Stimulated activated CD4-positive, alpha-beta T cell treated with anti-CD3 and anti-CD28 coated beads, Interleukin-1b, Interleukin-23, amount 100 ng/mL, for 1 hour (primary cell): ENCODE measurements around the gene NEB.

ENCODE experiments used
- DNase-seq, 2 donors: peaks; one replicate each; pipeline ENCODE4 v3.0.0-alpha.2; 2020; ENCODE audit warnings: low read depth in 2 of 2

NEB gene

DNA sequence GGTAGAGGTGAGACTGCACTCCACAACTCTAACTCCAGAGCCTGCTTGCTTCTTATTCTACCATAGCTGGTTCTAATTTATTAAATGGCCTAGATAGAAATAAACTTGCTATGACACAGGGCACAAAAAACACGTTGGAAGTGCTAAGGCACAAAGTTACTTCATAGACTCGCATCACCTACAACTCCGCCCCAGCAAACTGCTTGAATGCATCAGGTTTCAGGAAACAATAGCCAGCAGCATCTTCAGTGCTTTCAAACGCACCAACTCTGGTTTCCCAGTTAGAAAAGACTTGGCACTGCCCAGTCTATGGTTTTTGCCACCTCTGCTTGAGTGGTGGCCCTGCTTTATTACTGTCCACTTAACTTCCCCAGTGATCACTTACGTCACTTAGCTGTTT, 182.0 kb downstream of the NEB start:
- no peak for DNase-seq

DNA sequence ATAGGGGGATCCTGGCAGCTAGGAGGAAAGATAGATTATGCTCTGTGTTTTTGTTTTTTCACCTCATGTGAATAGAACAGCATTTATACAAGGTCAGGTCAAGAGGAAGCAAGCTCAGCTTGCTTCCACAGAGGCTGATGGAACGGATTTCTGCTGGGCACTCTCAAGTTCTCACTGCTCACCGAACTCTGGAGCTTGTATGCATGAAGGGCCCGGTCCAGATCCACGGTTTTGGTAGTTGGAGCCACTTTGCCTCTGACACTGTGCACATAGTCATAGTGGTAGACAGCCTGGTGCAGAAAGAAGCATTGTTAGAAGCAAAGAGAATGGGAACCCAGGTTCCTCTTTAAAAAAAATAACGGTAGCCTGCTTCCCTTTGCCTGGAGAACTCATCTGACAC, 182.7 kb downstream of the NEB start:
- no peak for DNase-seq

DNA sequence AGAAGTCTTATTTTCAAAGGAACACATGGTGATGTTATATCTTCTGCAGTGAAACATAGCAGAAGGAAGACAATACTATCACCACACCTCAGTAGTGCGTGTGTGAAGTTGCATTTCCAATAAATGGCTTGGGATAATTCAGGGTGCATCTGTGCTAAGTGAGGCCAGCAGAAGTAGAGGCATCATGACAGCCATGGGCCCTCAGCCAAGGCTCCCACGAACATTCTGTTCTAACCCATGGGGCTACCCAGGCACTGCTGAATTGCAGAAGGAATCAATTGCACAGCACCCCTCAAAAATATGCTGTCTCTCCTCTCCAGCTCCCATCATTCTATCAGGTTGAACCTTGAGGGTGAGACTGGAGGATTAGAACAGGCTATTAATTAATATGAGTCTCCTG, 185.1 kb downstream of the NEB start:
- DNase-seq = no peak

DNA sequence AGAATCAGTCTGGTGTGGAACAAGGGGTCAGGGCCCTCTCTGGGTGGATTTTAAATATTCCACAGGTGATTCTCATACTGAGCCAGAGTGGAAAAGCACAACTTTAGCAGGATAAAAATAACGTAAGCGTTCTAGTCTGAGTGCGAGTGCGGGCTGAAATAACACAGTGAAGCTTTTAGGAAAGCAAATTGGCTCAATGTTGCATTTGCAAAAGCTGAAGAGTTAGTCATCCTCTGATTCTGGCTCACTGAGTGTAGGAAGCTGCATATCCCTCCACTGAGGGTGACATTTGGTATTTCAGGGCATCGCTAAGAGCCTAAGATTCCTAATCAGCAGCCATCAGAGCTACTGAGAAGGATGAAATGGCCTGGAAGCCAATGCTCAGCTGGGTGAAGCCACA, 189.8 kb downstream of the NEB start:
- no peak for DNase-seq

DNA sequence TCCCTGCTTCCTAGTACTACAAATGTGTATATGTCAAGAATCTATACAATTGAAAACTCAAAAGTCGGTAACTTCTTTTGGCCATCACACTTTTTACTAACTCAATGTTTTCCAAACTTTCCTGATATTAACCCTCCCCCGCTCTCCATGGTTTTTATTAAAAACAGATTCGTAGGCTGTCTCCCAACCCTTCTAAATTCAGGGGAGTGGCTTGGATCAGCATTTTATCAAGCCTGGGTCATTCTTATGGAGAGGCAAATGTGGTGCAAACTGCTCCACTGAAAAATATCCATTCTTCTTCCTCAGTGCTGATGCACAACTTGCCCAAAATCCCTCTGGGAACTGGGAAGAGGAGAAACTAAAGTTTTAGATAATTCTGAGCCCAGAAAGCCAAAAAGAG, 190.4 kb downstream of the NEB start:
- DNase-seq = no peak

DNA sequence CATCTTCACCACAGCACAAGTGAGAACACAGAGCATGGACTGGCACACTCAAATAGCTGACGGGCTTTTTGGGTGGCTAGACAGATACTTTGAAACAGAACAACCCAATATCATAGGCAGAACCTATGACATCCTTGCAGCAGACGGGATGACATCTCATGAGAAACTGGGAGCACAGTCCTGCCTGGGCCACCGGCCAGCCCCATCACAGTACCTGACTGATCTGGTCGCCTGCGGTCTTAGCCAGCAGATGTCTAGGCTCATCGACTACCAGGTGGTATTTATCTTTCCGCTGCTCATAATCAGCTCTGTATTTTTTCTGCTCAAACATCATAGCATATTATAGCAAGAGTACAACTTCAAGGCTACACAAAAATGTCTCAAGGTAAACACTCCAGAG, 200.3 kb downstream of the NEB start:
- DNase-seq = no peak

GRCh38 chr2:151533127-151533526, 201.1 kb downstream of the NEB start:
- no peak for DNase-seq

DNA sequence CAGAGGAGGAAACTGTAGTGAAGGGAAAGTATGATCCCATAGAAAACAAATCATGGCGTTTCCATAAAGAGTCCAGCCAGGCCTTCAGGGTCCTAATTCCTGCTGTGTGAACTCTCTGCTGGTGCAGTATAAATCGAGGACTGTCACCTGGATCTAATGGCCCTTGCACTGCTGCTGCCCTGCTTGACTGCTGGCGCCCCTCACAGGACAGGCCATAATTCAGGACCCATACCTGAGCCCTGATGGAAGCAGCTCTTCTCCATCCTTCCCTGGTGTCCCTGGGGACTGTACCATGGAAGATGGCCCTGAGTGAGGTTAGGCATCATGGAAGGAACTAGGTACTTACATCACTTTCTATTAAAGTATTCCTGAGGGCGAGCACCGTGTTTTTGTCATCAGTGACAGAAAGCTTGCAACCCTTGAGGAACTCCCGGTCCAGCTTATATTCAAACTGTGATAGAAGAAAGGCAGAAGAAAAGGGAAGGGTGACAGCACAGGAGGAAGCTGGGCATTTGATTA, 207.6 kb downstream of the NEB start:
- no peak for DNase-seq

DNA sequence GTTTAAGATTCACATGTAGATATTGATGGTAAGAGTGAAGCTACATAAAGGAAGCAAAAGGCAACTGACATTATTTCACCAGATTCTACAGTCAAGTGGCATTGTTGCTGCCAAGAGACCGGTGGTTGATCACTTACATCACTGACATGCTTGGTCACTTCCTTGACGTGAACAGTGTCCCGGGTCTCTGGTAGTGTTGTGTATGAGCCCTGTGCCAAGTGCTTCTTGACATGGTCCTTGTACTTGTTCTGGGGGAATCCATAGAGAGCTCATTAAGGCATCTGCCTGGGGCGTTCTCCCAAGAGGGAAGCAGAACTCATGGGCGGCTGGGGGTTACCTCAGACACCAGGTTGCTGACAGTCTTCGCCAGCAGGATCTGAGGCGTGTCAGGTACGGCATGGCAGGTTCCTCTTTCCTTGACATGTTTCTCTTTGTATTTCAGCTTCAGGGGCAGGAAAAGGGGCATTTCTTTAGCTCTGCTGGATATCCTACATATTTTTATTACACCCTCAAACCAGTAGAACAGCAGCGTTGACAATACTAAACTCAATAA, 208.4 kb downstream of the NEB start:
- DNase-seq = no peak

DNA sequence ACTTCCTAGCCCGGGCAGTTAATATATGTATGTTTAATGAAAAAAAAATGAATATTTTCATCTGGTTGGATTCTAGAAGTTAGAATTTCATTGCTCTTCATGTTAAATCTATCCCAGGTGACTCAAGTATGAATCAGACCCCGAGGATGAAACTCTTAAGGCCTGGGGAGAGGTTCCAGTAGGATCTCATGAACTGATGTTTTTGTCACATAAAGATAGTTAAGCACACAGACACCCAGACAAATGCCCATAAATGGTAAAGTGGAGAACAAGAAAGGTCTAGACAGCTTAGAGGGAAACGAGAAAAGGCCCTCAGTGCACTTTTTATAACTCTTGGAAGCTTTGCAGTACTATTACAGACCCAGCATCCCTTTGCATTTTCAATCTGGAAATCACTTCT, 210.4 kb downstream of the NEB start:
- DNase-seq = no peak

DNA sequence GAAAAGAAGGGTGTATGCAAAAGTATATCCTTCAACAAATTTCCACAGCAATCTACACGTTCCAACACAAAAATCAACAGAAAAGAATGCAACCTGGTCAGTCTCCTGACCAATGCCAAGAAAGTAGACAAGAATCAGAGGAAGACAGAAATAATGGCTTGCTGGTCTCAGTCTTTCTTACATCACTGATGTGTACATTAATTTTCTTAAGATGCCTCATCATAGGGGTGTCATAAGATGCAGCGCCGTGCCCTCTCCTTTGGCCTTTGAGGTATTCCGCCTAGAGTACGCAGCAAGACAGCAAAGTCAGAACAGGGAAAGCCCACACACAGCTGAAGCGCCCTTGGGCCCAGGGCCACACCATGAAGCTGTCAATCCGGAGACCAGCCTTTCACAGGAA, 211.7 kb downstream of the NEB start:
- no peak for DNase-seq

DNA sequence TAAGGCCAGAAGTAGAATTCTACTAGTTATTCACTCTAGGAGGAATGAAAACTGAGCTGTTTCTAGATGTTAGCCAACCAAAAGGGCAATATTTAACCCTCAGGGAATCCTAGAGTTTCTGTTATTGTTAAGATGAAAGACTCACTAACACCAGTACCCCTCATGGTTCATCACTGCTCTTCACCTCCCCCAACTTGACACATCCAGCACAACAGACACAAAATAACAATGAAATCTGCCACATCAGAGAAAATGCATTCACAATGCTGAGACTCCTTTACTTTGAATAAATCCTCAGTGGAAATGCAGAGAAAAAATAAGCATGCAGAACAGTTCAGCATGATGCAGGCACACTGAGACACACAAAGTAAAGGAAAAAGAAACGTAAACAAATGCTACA, 213.3 kb downstream of the NEB start:
- no peak for DNase-seq

DNA sequence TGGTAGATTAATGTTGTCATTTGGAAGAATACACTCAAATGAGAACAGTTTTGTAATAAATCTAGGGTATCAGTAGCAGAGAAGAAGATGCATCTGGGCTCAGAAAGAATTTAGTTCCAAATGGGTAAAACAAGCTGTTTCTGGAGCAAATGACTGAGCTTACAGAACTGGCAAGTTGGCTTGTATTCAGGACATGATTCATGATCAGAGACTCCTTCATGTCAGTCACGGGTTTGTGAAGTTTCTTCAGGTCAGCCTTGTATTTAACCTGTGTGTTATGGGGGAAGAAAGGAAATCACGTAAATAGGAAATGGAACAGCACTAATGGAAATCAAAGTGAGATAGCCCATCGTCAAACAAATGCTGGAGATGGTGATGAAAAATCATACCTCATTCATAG, 215.5 kb downstream of the NEB start:
- no peak for DNase-seq

DNA sequence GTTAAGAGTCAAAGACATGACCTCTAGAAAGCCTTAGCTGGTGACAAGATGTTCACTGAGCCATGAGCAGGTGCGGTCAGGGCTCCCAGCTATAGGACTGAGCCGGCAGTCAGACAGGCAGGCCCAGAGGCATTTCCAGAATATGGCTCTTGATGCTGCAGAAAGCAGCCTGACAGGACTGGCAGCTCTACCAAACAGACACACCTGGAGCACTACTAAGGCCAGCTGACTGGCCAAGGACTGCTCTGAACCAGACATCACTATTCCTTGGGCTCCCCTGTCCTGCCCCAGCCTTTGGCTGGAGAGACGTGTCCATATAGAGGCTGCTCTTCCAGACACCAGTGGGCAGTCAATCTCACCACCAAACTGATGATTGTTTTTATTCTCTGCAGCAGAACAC, 225.8 kb downstream of the NEB start:
- no peak for DNase-seq

- DNase-seq = no peak
These were observed 228.1 kb downstream of the NEB start for GRCh38 chr2:151506170-151506569.

DNA sequence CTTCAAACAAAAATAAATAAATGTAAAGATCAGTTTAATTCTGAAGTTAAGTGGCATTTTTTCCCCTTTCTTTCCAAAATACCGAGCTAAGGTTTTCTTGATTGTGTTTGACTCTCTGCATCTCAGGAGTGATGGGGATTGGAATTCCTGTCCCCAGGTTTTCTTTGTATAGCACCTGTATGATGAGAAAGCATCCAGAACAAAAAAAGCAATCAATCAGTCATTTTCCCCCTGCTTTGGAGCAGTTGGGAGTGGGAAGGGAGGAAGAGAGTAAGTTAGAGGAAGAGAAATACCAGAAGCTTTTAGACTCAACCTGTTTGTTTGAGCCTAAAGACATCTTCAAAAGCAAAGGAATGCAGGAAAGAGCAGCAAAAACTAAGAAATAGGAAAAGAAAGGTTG, 236.1 kb downstream of the NEB start:
- DNase-seq = no peak

- no peak for DNase-seq
These were observed 242.8 kb downstream of the NEB start for GRCh38 chr2:151491496-151491895.

GRCh38 chr2:151490276-151490675, 244.0 kb downstream of the NEB start:
- DNase-seq = no peak

DNA sequence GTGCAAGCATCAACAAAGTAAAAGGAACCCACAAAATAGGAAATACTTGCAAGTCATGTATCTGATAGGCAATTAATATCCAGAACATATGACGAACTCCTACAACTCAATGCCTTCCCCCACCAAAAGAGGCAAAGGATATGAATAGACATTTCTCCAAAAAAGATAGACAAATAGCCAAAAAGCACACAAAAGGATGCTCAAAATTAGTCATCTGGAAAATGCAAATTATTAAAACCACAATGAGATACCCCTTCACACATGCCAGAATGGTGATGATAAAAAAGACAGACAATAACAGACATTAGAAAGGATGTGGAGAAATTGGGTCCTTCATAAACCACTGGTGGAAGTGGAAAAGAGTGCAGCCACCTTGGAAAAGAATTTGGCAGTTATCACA, 248.2 kb downstream of the NEB start:
- no peak for DNase-seq

DNA sequence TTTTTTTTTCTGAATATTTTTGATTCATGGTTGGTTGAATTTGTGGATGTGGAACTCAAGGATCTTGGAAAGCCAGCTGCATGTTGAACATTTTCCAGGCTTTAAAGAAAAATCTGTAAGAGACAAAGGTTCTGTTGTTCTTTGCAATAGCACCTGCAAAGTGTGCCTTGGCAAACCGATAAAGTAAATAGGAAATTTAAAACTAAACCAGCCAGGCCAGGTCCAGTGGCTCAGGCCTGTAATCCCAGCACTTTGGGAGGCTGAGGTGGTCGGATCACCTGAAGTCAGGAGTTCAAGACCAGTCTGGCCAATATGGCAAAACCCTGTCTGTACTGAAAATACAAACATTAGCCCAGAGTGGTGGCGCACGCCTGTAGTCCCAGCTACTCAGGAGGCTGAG, 250.2 kb downstream of the NEB start:
- DNase-seq = no peak

- no peak for DNase-seq
These were observed 250.7 kb downstream of the NEB start for GRCh38 chr2:151483546-151483945.

DNA sequence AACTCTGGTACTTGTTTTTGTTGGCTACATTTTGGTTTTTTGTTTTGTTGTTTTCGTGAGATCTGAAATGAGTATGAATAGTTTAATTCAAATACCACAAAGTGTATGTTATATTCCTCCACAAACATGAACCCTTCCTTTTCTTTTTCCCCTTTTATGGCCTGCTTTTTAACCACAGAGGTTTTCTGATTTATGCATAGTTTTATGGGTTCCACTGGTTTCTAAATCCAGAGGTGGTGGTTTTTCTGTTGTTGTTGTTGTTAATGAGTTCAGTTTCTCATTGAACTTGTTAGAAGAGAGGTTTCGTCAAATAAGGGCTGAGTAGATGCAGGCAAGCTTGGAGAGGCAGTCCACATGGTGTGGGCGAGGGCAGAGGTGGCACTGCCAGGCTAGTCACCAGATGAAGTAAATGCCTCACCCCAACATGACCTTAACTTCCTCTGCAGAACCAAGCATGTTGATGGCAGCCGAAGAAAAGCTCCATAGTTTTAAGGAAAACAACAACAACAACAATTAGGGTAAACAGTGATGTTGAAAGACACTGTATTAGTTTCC, 252.0 kb downstream of the NEB start:
- no peak for DNase-seq

- no peak for DNase-seq
These were observed 252.5 kb downstream of the NEB start for GRCh38 chr2:151481744-151482143.

DNA sequence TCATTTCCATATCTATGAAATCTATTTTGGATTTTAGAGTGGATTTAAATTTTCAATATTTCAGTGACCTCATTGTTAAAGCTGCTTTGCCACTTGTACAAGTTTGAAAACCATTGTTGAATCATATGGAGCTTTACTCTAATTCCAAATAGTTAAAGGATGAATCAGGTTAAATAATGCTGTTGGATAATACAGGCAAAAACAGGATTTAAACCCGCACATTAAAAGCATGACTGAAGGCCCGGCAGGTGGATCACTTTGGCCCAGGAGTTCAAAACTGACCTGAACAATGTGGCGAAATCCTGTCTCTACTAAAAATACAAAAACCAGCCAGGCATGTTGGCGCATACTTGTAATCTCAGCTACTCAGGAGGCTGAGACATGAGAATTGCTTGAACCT, 256.3 kb downstream of the NEB start:
- DNase-seq = no peak
